NB4 (cell line): Measurements from ENCODE around the gene PDE4B.

ENCODE experiments used
- MAX ChIP-seq: IDR thresholded peaks from 2 replicates; pipeline ENCODE4 v1.6.1; 2011; ENCODE audit warnings: low read depth, low read length
- POLR2A ChIP-seq: IDR thresholded peaks from 2 replicates; pipeline ENCODE4 v1.6.1; 2011; ENCODE audit warnings: mild to moderate bottlenecking; ENCODE audit not compliant: insufficient read length; ENCODE audit errors: extremely low read depth
- TF ChIP-seq, protein P1 (sequence below): IDR thresholded peaks from one replicate; pipeline ENCODE4 v1.5.1; 2012; ENCODE audit warnings: low read depth, low read length

GRCh38 chr1:66140072-66140471, 347.4 kb downstream of the PDE4B start:
- TF ChIP-seq, protein P1, sequence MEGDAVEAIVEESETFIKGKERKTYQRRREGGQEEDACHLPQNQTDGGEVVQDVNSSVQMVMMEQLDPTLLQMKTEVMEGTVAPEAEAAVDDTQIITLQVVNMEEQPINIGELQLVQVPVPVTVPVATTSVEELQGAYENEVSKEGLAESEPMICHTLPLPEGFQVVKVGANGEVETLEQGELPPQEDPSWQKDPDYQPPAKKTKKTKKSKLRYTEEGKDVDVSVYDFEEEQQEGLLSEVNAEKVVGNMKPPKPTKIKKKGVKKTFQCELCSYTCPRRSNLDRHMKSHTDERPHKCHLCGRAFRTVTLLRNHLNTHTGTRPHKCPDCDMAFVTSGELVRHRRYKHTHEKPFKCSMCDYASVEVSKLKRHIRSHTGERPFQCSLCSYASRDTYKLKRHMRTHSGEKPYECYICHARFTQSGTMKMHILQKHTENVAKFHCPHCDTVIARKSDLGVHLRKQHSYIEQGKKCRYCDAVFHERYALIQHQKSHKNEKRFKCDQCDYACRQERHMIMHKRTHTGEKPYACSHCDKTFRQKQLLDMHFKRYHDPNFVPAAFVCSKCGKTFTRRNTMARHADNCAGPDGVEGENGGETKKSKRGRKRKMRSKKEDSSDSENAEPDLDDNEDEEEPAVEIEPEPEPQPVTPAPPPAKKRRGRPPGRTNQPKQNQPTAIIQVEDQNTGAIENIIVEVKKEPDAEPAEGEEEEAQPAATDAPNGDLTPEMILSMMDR: no peak
- TF ChIP-seq MAX (no peak), POLR2A (no peak)
